ENCODE results near the gene TTC17. TPM values are rescaled to one million over a fixed set of nuclear protein-coding genes. Genes with fewer than 3 reads are reported as not detected.

TTC17 gene
- total and polyA plus RNA-seq, 2 of the 8 experiments (the other 6 are each of a cell fraction or from before 2014, with no cell fraction given): 65.1 to 80.1 TPM

- Histone ChIP-seq H3K36me3 (ENCODE audit: control insufficient read depth in 2 of 4, insufficient read depth in 4 of 4, low read length in 3 of 4) (no peaks in the 10 kb centered on the region), H4K20me1 (replicated peaks in 1 of 2; ENCODE audit: control insufficient read depth in 1 of 2, insufficient read depth in 2 of 2, low read length in 2 of 2) (no peaks in the 10 kb centered on the region), H3K4me2 (ENCODE audit: insufficient read depth in 1 of 2, low read depth in 2 of 2, low read length in 2 of 2) (no peak overlapping the region), H2BK20ac (ENCODE audit: low read length) (no peak overlapping the region), H3K79me2 (ENCODE audit: control insufficient read depth in 1 of 2, insufficient read depth in 2 of 2, low read length in 2 of 2) (no peaks in the 10 kb centered on the region), H2AK5ac (ENCODE audit: low read depth, low read length) (no peak overlapping the region), H3K23ac (ENCODE audit: insufficient read length) (no peak overlapping the region), H3K4me1 (replicated peaks in 1 of 4; ENCODE audit: control insufficient read depth in 3 of 4, insufficient read depth in 4 of 4, low read length in 3 of 4) (no peaks in the 10 kb centered on the region), H4K5ac (ENCODE audit: insufficient read length, low read depth, low read length) (no peak overlapping the region), H3K9ac (replicated peaks in 1 of 4; ENCODE audit: extremely low read depth in 1 of 4, low read depth in 3 of 4, low read length in 3 of 4) (no peak overlapping the region), H3K27ac (ENCODE audit: low read depth, low read length) (no peak overlapping the region), H4K8ac (ENCODE audit: extremely low read depth, insufficient read depth, low read length) (no peak overlapping the region), H2BK5ac (ENCODE audit: low read depth, low read length) (no peak overlapping the region), H3K56ac (replicated peaks; ENCODE audit: insufficient read length, low read depth, low read length) (no peak overlapping the region), H3K9me3 (ENCODE audit: insufficient read depth in 2 of 2, low read depth in 1 of 2, low read length in 1 of 2) (no peaks in the 10 kb centered on the region), H3K4me3 (ENCODE audit: extremely low read depth in 1 of 4, insufficient read depth in 2 of 4, low read depth in 3 of 4, low read length in 4 of 4) (no peak overlapping the region), H3K18ac (ENCODE audit: extremely low read depth, low read length) (no peak overlapping the region), H3K79me1 (ENCODE audit: low read depth, low read length) (no peaks in the 10 kb centered on the region), H3K4ac (replicated peaks; ENCODE audit: insufficient read length, low read depth, low read length) (no peak overlapping the region), H3K14ac (ENCODE audit: insufficient read length) (no peak overlapping the region), H4K91ac (replicated peaks; ENCODE audit: insufficient read length, low read length) (no peak overlapping the region), H2BK120ac (replicated peaks; ENCODE audit: low read depth, low read length) (no peak overlapping the region), H2BK15ac (ENCODE audit: low read length) (0 out of 2 replicates have a peak overlapping the region, but pooled peaks have one; percentile 13), H3K27me3 (replicated peaks in 1 of 4; ENCODE audit: control insufficient read depth in 3 of 4, extremely low read depth in 1 of 4, insufficient read depth in 3 of 4, low read length in 3 of 4) (no peaks in the 10 kb centered on the region), H3K23me2 (ENCODE audit: low read depth, low read length) (no peaks in the 10 kb centered on the region; the same call in 1 of the 2 replicates), H2AFZ (ENCODE audit: low read length) (no peak overlapping the region), H2BK12ac (ENCODE audit: low read depth, low read length) (no peak overlapping the region)
- WGBS, 2 experiments (ENCODE audit: extremely low coverage in 1 of 2, insufficient coverage in 1 of 2, insufficient read length in 1 of 2, insufficient replicate concordance in 2 of 2, low coverage in 1 of 2, low lambda C conversion rate in 2 of 2, missing lambda C conversion rate in 1 of 2): 94% methylated on average over 5 of the region's 5 CpGs; no CpG with 5 or more reads in 1 of the 2 experiments
- FAIRE-seq: no peak
- POLR2A ChIA-PET (ENCODE audit: partially characterized antibody): no interaction called here
- CTCF ChIA-PET (ENCODE audit: partially characterized antibody): interaction anchor here (0.9 to 41.8 kb wide), 6 partner anchors 11 to 37 kb away, joined by 3 to 1064 read pairs (median 4); no protein-coding TSS in a partner anchor
- no peak for DNase-seq (ENCODE audit: low read depth in 1 of 2, low spot score in 2 of 2)
- TF ChIP-seq SAP30 (IDR thresholded peaks at IDR 0.05; ENCODE audit: insufficient read depth, insufficient replicate concordance, low read length) (no peak), CHD1 (IDR thresholded peaks at IDR 0.05; ENCODE audit: low read depth, low read length) (no peak), CEBPB (IDR thresholded peaks at IDR 0.05; ENCODE audit: low read depth, low read length) (no peak), HDAC6 (IDR thresholded peaks at IDR 0.05; ENCODE audit: low read depth, low read length) (no peak), HDAC2 (IDR thresholded peaks at IDR 0.05; ENCODE audit: borderline replicate concordance in 1 of 2, low read depth in 2 of 2, low read length in 2 of 2) (no peak), SIN3A (conservative IDR thresholded peaks at IDR 0.05 in 1 of 2, IDR thresholded peaks at IDR 0.05 in 1 of 2; ENCODE audit: low read depth in 1 of 2, low read length in 2 of 2) (no peak), KDM5A (IDR thresholded peaks at IDR 0.05; ENCODE audit: low read length) (no peak)
Observed at GRCh38 chr11:43532041-43532440, 173.3 kb downstream of the TTC17 start.

All from H1 (cell line).